IMR-90 (cell line): ENCODE measurements around the gene UVSSA. TPM values are rescaled to one million over a fixed set of nuclear protein-coding genes. Genes with fewer than 3 reads are reported as not detected.
"Not testable (repeated sequence)": the region's sequence is repeated elsewhere in the genome, so short reads cannot be mapped to it uniquely, and the experiment has no call there.

Source experiments
- ATAC-seq: fragments of 200-7000 bp; cut with Tn5 transposase; 2 replicates; pipeline ENCODE4 v1.9.1; 2020; ENCODE audit warnings: low read depth, mild to moderate bottlenecking, moderate library complexity
- BruUV-seq: library from RNA; stranded (reverse); fragments of 400-500 nt; replicated peaks from 2 replicates; lab custom pipeline; 2021; lab: Mats Ljungman, UMichigan
- CTCF ChIA-PET: fragments of 300-600 bp; formaldehyde crosslinking; extraction: SDS; loops from one replicate; lab custom pipeline; 2021; ENCODE audit warnings: antibody characterized with exemption; lab: Yijun Ruan, JAX
- POLR2A ChIA-PET: fragments of 300-600 bp; sonication (Branson Sonifier 250); formaldehyde crosslinking; loops from one replicate; lab custom pipeline; 2022; ENCODE audit warnings: antibody characterized with exemption; ENCODE audit not compliant: unreplicated experiment; lab: Charles Lee
- DNase-seq: peaks from one replicate; pipeline ENCODE4 v3.0.0; 2013
- H2AFZ ChIP-seq: replicated peaks from 2 replicates; pipeline ENCODE3; 2013; ENCODE audit warnings: low read length, mild to moderate bottlenecking; ENCODE audit not compliant: poor library complexity
- H2AK5ac ChIP-seq: 2 replicates; pipeline ENCODE4 v1.6.1; 2013; ENCODE audit warnings: low read depth, low read length, inconsistent platforms
- H2AK9ac ChIP-seq: replicated peaks from 2 replicates; pipeline ENCODE3; 2013; ENCODE audit warnings: mild to moderate bottlenecking, low read depth, low read length, moderate library complexity; ENCODE audit not compliant: poor library complexity
- H2BK120ac ChIP-seq: 2 replicates; pipeline ENCODE4 v1.6.1; 2013; ENCODE audit warnings: low read depth, low read length, inconsistent platforms
- H2BK15ac ChIP-seq: 3 replicates; pipeline ENCODE4 v1.6.1; 2013; ENCODE audit warnings: low read depth, low read length, inconsistent platforms
- H2BK20ac ChIP-seq: 2 replicates; pipeline ENCODE4 v1.6.1; 2013; ENCODE audit warnings: low read depth, mild to moderate bottlenecking, inconsistent platforms, low read length, moderate library complexity
- H2BK5ac ChIP-seq: 2 replicates; pipeline ENCODE4 v1.6.1; 2013; ENCODE audit warnings: mild to moderate bottlenecking, low read depth, low read length, inconsistent platforms; ENCODE audit not compliant: poor library complexity, severe bottlenecking
- H3K14ac ChIP-seq: replicated peaks from 2 replicates; pipeline ENCODE4 v1.6.1; 2013; ENCODE audit warnings: low read depth, low read length, inconsistent platforms
- H3K18ac ChIP-seq: 2 replicates; pipeline ENCODE4 v1.6.1; 2013; ENCODE audit warnings: low read depth, low read length, control low read depth
- H3K23ac ChIP-seq: 2 replicates; pipeline ENCODE4 v1.6.1; 2013; ENCODE audit warnings: low read depth, low read length, inconsistent platforms
- H3K27ac ChIP-seq: 2 replicates; pipeline ENCODE4 v1.5.1; 2013; ENCODE audit warnings: mild to moderate bottlenecking, control low read depth, low read length; ENCODE audit not compliant: insufficient read depth
- H3K27me3 ChIP-seq: 2 replicates; pipeline ENCODE4 v1.6.1; 2013; ENCODE audit warnings: low read length; ENCODE audit not compliant: control insufficient read depth, insufficient read depth
- H3K36me3 ChIP-seq: 2 replicates; pipeline ENCODE4 v1.6.1; 2013; ENCODE audit warnings: low read length, mixed read lengths; ENCODE audit not compliant: control insufficient read depth, insufficient read depth
- H3K4ac ChIP-seq: 2 replicates; pipeline ENCODE4 v1.6.1; 2013; ENCODE audit warnings: low read depth, low read length, inconsistent platforms
- H3K4me1 ChIP-seq: 2 replicates; pipeline ENCODE4 v1.6.1; 2013; ENCODE audit warnings: low read length, mixed read lengths; ENCODE audit not compliant: control insufficient read depth, insufficient read depth
- H3K4me2 ChIP-seq: 2 replicates; pipeline ENCODE4 v1.6.1; 2013; ENCODE audit warnings: low read depth, mild to moderate bottlenecking, control low read depth, low read length, moderate library complexity
- H3K4me3 ChIP-seq: 2 replicates; pipeline ENCODE4 v1.5.1; 2013; ENCODE audit warnings: low read depth, mild to moderate bottlenecking, control low read depth, low read length, moderate library complexity; ENCODE audit not compliant: insufficient read depth
- H3K56ac ChIP-seq: 2 replicates; pipeline ENCODE4 v1.6.1; 2013; ENCODE audit warnings: low read length, inconsistent platforms; ENCODE audit not compliant: insufficient read depth; ENCODE audit errors: extremely low read depth
- H3K79me1 ChIP-seq, 2 experiments: 2 replicates each; pipeline ENCODE4 v1.6.1; 2013; ENCODE audit warnings: low read length in 2 of 2, inconsistent platforms in 1 of 2, low read depth in 1 of 2
- H3K9ac ChIP-seq: 2 replicates; pipeline ENCODE4 v1.6.1; 2013; ENCODE audit warnings: low read depth, low read length, control low read depth
- H3K9me1 ChIP-seq: 2 replicates; pipeline ENCODE4 v1.6.1; 2013; ENCODE audit warnings: low read length, inconsistent platforms; ENCODE audit not compliant: insufficient read depth
- H3K9me3 ChIP-seq: 2 replicates; pipeline ENCODE4 v1.6.1; 2013; ENCODE audit warnings: low read length; ENCODE audit not compliant: control insufficient read depth, insufficient read depth
- H4K20me1 ChIP-seq: 2 replicates; pipeline ENCODE4 v1.6.1; 2013; ENCODE audit warnings: low read length, inconsistent platforms; ENCODE audit not compliant: insufficient read depth
- H4K5ac ChIP-seq: 2 replicates; pipeline ENCODE4 v1.6.1; 2013; ENCODE audit warnings: mild to moderate bottlenecking, low read depth, low read length, control low read depth
- H4K8ac ChIP-seq, 2 experiments: 2 replicates each; pipeline ENCODE4 v1.6.1; 2013; ENCODE audit warnings: low read depth in 2 of 2, low read length in 2 of 2, control low read depth in 1 of 2, inconsistent platforms in 1 of 2
- H4K91ac ChIP-seq: 2 replicates; pipeline ENCODE4 v1.6.1; 2013; ENCODE audit warnings: low read depth, low read length, inconsistent platforms; ENCODE audit not compliant: insufficient read depth
- CHD1 ChIP-seq: IDR thresholded peaks from 2 replicates; pipeline ENCODE4 v1.6.1; 2012; ENCODE audit warnings: low read depth, low read length, improper control_type of control experiment
- MAFK ChIP-seq: IDR thresholded peaks from 2 replicates; pipeline ENCODE4 v1.6.1; 2012; ENCODE audit warnings: low read depth, low read length, improper control_type of control experiment
- MXI1 ChIP-seq: IDR thresholded peaks from 2 replicates; pipeline ENCODE4 v1.6.1; 2012; ENCODE audit warnings: low read depth, mild to moderate bottlenecking, low read length, moderate library complexity, borderline replicate concordance
- RAD21 ChIP-seq: IDR thresholded peaks from 2 replicates; pipeline ENCODE4 v1.6.1; 2012; ENCODE audit warnings: low read length, improper control_type of control experiment
- RCOR1 ChIP-seq: IDR thresholded peaks from 2 replicates; pipeline ENCODE4 v1.6.1; 2012; ENCODE audit warnings: mild to moderate bottlenecking, low read length, improper control_type of control experiment; ENCODE audit not compliant: insufficient replicate concordance
- WGBS, 2 experiments: methylation state at CpG; one replicate each; pipeline versions ENCODE4 v1.1.5 to v1.1.7; 2013; ENCODE audit warnings: missing lambda C conversion rate in 2 of 2; ENCODE audit not compliant: insufficient read length in 1 of 2; ENCODE audit errors: extremely low coverage in 2 of 2; 5-methylcytosine and 5-hydroxymethylcytosine counted together
- dilution Hi-C: fragments of 300-500 bp; cut with HindIII; formaldehyde crosslinking; loops from one replicate; pipeline ENCODE4 v1.14.3; 2018; ENCODE audit warnings: low sequenced_read_pairs; ENCODE audit not compliant: unreplicated experiment
- in situ Hi-C: fragments of 300-500 bp; cut with MboI; formaldehyde crosslinking; loops from 3 replicates; pipeline ENCODE4 v1.14.3; 2019; ENCODE audit warnings: low sequenced_read_pairs, inconsistent platforms, mixed read lengths
- intact Hi-C: fragments of 100-400 bp; cut with micrococcal nuclease; formaldehyde crosslinking; loops from 2 replicates; pipeline ENCODE4 v1.10.0; 2022
- polyA plus RNA-seq, 3 experiments: library from polyadenylated mRNA; depleted of rRNA; stranded (reverse); fragments of >200 nt; gene quantifications; 2 replicates each; pipeline ENCODE4 v1.2.3, GENCODE V29; 2012; ENCODE audit warnings: low replicate concordance in 1 of 3
- total RNA-seq: library from RNA; depleted of rRNA; stranded (reverse); fragments of >200 nt; gene quantifications from 2 replicates; pipeline ENCODE4 v1.2.3, GENCODE V29; 2012

UVSSA gene
- total and polyA plus RNA-seq, 2 of the 4 experiments (the other 2 are of a cell fraction) = 1.4 to 8.4 TPM

DNA sequence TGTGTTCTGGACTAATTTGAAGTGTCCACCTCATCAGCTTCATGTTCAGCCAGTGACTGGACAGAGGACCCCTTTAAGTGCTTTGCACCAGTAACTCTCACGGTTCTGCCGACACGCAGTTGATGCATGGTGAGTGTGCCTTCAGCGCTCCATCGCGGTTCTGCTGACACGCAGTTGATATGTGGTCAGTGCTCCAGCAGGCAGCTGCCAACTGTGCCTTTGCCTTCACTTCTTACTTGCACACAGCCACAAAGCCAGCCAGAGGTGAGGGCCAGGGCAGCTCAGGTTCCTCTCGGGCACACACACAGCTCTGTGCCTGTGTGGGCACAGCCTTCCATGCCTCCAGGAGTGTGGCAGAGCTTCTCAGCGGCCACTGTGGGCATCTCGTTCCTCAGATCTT, 46.9 kb downstream of the UVSSA start:
- no peaks in the 10 kb centered on the region for H4K20me1 ChIP-seq
- intact Hi-C loops = no loop called here
- H2BK120ac ChIP-seq = no peak overlapping the region
- dilution Hi-C loops = no loop called here
- H4K91ac ChIP-seq = no peak overlapping the region
- no peaks in the 10 kb centered on the region for H3K79me1 ChIP-seq
- no peak overlapping the region for H2BK5ac ChIP-seq
- no peaks in the 10 kb centered on the region for H3K9me1 ChIP-seq
- CTCF ChIA-PET = no interaction called here
- no peak overlapping the region for H3K56ac ChIP-seq
- TF ChIP-seq CHD1 = no peak
- no peak for TF ChIP-seq MAFK
- TF ChIP-seq RCOR1 = no peak
- TF ChIP-seq RAD21 = no peak
- no peak for TF ChIP-seq MXI1
- H2AFZ ChIP-seq = no peak overlapping the region
- no peak overlapping the region for H3K18ac ChIP-seq
- H3K9ac ChIP-seq = no peak overlapping the region
- H2BK15ac ChIP-seq = no peak overlapping the region
- H3K23ac ChIP-seq = no peak overlapping the region
- no peak overlapping the region for H3K4ac ChIP-seq
- TSS peak; percentile 30 for BruUV-seq
- ATAC-seq (no peak), DNase-seq (no peak)
- H3K9me3 ChIP-seq = peaks cover 25% of the 10 kb centered on the region
- H4K8ac ChIP-seq = no peak overlapping the region
- no peak overlapping the region for H2AK5ac ChIP-seq
- POLR2A ChIA-PET = no interaction called here
- no peak overlapping the region for H4K5ac ChIP-seq
- no peak overlapping the region for H2AK9ac ChIP-seq
- no peak overlapping the region for H3K4me3 ChIP-seq
- H2BK20ac ChIP-seq = no peak overlapping the region
- peaks cover 14% of the 10 kb centered on the region for H3K36me3 ChIP-seq
- no peak overlapping the region for H3K4me2 ChIP-seq
- no peaks in the 10 kb centered on the region for H3K4me1 ChIP-seq
- in situ Hi-C loops = no loop called here
- no peak overlapping the region for H3K14ac ChIP-seq
- no peak overlapping the region for H3K27ac ChIP-seq
- 100% methylated on average over 6 of the region's 10 CpGs; no CpG with 5 or more reads in 1 of the 2 experiments for WGBS, 2 experiments
- H3K27me3 ChIP-seq = no peaks in the 10 kb centered on the region

DNA sequence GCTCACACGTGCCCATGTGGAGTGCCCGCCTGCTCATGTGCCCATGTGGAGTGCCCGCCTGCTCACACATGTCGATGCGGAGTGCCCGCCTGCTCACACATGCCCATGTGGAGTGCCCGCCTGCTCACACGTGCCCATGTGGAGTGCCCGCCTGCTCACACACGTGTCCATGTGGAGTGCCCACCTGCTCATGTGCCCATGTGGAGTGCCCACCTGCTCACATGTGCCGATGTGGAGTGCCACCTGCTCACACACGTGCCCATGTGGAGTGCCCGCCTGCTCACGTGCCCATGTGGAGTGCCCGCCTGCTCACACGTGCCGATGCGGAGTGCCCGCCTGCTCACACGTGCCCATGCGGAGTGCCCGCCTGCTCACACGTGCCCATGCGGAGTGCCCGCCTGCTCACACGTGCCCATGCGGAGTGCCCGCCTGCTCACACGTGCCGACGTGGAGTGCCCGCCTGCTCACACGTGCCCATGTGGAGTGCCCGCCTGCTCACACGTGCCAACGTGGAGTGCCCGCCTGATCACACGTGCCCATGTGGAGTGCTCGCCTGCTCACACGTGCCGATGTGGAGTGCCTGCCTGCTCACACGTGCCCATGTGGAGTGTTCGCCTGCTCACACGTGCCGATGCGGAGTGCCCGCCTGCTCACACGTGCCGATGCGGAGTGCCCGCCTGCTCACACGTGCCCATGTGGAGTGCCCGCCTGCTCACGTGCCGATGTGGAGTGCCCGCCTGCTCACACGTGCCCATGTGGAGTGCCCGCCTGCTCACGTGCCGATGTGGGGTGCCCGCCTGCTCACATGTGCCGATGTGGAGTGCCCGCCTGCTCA, 47.8 kb downstream of the UVSSA start:
- 92% methylated on average over 40 of the region's 63 CpGs; no CpG with 5 or more reads in 1 of the 2 experiments for WGBS, 2 experiments

More for the DNA sequence above, 47.8 kb downstream of the UVSSA start:
- CTCF ChIA-PET, dilution Hi-C loops, H2BK20ac ChIP-seq, H4K91ac ChIP-seq, H4K20me1 ChIP-seq, DNase-seq, H3K18ac ChIP-seq, H2BK15ac ChIP-seq, H3K79me1 ChIP-seq, H3K4me1 ChIP-seq, H2BK5ac ChIP-seq, H3K23ac ChIP-seq, H3K27me3 ChIP-seq, H3K9me1 ChIP-seq, H3K4me2 ChIP-seq, H3K9ac ChIP-seq, intact Hi-C loops, H4K5ac ChIP-seq, BruUV-seq, H2AFZ ChIP-seq, in situ Hi-C loops, ATAC-seq, H2BK120ac ChIP-seq, H2AK5ac ChIP-seq, H3K4ac ChIP-seq, H4K8ac ChIP-seq, H3K56ac ChIP-seq, POLR2A ChIA-PET, H2AK9ac ChIP-seq, H3K27ac ChIP-seq, H3K4me3 ChIP-seq, H3K14ac ChIP-seq: not testable (repeated sequence)
- Histone ChIP-seq H3K9me3 (peaks cover 29% of the 10 kb centered on the region), H3K36me3 (peaks cover 14% of the 10 kb centered on the region)
